Activated CD4-positive, alpha-beta T cell treated with anti-CD3 and anti-CD28 coated beads for 36 hours (primary cell): ENCODE data around the gene RAB3D. TPM values are rescaled to one million over a fixed set of nuclear protein-coding genes. Genes with fewer than 3 reads are reported as not detected.
A peak's percentile ranks its signal among the peaks of the same experiment; 100 is the strongest.
"Not testable (repeated sequence)": the region's sequence is repeated elsewhere in the genome, so short reads cannot be mapped to it uniquely, and the experiment has no call there.

Experiments used
- ATAC-seq: fragments of 200-7000 bp; cut with Tn5 transposase; one replicate; pipeline ENCODE4 v1.10.0; 2021; ENCODE audit warnings: mild to moderate bottlenecking, moderate library complexity
- CTCF ChIA-PET: fragments of 350-600 bp; sonication (Branson Sonifier 250); formaldehyde crosslinking; loops from one replicate; lab custom pipeline; 2021; ENCODE audit warnings: antibody characterized with exemption; lab: Charles Lee
- POLR2A ChIA-PET: fragments of 350-600 bp; sonication (Branson Sonifier 250); formaldehyde crosslinking; loops from one replicate; lab custom pipeline; 2021; ENCODE audit warnings: antibody characterized with exemption, inconsistent platforms; lab: Charles Lee
- DNase-seq: peaks from one replicate; pipeline ENCODE4 v3.0.0-alpha.2; 2020
- H3K27ac Mint-ChIP-seq: one replicate; pipeline ENCODE4 v1.8.0; 2021; ENCODE audit warnings: mixed read lengths
- H3K27me3 Mint-ChIP-seq: one replicate; pipeline ENCODE4 v1.8.0; 2021; ENCODE audit warnings: mixed read lengths
- H3K36me3 Mint-ChIP-seq: one replicate; pipeline ENCODE4 v1.8.0; 2021; ENCODE audit warnings: low read depth, mixed read lengths
- H3K4me1 Mint-ChIP-seq: one replicate; pipeline ENCODE4 v1.8.0; 2021; ENCODE audit warnings: mixed read lengths
- H3K4me3 Mint-ChIP-seq: one replicate; pipeline ENCODE4 v1.8.0; 2021; ENCODE audit warnings: mild to moderate bottlenecking, moderate library complexity, mixed read lengths
- H3K9me3 Mint-ChIP-seq: one replicate; pipeline ENCODE4 v1.8.0; 2021; ENCODE audit warnings: low read depth, mixed read lengths
- intact Hi-C, 2 experiments: fragments of 100-400 bp; cut with DNase I in 1 of 2; cut with micrococcal nuclease in 1 of 2; formaldehyde crosslinking; loops; one replicate each; pipeline versions ENCODE4 v1.14.2 to v1.15.1; 2022 to 2024; cut with DNase I, micrococcal nuclease
- total RNA-seq, 2 experiments: library from RNA; stranded (reverse); gene quantifications; one replicate each; pipeline ENCODE4 v1.2.3, GENCODE V29; 2021

RAB3D gene
- total RNA-seq, 2 experiments from 2014 or later, result 7.5 to 8.9 TPM

DNA sequence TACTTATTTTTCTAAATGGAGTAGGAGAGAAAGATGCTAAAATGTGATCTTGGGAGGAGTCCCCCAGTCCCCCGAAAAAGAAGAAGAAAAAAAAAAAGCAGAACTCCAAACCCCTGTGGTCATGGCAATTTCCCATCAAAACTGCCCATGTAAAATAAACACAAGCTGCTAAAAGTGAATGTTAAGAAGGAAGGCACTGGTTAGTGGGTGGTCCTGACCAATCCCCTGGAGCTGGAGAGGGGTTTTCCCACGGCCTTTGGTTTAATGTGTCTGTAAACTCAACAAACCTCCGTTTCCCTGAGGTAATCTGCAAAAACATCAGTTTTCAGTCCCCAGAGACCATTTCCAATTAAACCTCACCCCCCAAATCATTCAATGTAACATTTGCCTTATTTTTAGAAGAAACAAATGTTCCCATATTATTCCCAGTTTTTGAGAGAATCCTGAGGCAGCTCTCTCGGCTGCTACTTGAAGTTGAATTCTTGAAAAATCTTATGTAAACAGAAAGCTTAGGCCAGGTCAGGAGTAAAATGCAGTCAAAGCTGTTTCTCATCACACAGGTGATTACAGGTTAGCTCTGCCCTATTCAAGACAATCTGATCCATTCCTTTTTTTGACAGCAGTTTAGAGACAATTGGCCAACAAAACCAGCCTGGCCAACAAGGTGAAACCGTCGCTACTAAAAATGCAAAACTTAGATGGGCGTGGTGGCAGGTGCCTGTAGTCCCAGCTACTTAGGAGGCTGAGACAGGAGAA, 17.0 kb downstream of the RAB3D start:
- CTCF ChIA-PET, result interaction anchor here (0.6 to 1.0 kb wide), 4 partner anchors 58 to 203 kb away, joined by 3 to 4 read pairs (median 4); no protein-coding TSS in a partner anchor
- POLR2A ChIA-PET, result no interaction called here
- no peak for DNase-seq
- Mint-ChIP-seq H3K9me3 (no peaks in the 10 kb centered on the region), H3K27me3 (peaks cover 12% of the 10 kb centered on the region), H3K36me3 (no peaks in the 10 kb centered on the region), H3K4me1 (peaks cover 15% of the 10 kb centered on the region), H3K4me3 (no peak overlapping the region), H3K27ac (no peak overlapping the region)
- intact Hi-C loops, result no loop called here
- ATAC-seq, result no peak

DNA sequence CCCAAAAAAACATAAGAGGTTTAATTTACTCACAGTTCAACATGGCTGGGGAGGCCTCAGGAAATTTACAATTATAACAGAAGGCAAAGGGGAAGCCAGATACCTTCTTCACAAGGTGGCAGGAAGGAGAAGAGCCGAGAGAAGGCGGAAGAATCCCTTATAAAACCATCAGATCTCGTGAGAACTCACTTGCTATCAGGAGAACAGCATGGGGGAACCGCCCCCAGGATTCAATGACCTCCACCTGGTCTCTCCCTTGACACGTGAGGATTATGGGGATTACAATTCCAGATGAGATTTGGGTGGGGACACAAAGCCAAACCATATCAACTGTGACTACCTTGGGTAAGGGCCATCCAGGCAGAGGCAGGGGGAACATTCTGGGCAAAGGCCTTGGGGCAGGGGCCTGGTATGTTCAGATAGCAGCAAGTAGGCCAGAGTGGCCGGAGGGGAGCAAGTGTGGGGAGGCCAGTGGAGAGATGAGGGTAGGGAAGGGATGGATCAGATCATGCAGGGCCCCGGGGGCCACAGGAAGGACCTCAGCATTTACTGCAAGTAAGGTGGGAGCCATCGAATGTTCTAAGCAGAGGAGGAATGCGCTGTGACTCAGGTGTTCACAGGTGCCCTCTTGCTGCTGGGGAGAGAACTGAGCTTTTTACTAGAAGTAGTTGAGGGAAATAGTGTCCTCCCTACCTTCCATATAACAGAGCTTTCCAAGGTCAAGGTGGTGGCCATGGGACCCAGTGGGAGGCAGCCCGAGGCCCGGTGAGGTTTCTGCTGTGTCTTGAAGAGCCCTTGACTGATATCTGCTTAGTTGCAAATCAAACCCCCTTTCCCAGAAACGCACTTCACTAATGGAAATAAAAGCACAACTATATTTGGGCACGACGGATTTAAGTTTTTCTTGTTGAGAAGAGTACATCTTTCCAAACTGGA, 18.0 kb downstream of the RAB3D start:
- no peak overlapping the region for H3K27ac Mint-ChIP-seq
- CTCF ChIA-PET, result interaction anchor here (0.6 to 0.8 kb wide), 3 partner anchors 107 to 229 kb away, joined by 3 read pairs; partner anchors contain the start of gene PRKCSH
- intact Hi-C loops, result no loop called here

DNA sequence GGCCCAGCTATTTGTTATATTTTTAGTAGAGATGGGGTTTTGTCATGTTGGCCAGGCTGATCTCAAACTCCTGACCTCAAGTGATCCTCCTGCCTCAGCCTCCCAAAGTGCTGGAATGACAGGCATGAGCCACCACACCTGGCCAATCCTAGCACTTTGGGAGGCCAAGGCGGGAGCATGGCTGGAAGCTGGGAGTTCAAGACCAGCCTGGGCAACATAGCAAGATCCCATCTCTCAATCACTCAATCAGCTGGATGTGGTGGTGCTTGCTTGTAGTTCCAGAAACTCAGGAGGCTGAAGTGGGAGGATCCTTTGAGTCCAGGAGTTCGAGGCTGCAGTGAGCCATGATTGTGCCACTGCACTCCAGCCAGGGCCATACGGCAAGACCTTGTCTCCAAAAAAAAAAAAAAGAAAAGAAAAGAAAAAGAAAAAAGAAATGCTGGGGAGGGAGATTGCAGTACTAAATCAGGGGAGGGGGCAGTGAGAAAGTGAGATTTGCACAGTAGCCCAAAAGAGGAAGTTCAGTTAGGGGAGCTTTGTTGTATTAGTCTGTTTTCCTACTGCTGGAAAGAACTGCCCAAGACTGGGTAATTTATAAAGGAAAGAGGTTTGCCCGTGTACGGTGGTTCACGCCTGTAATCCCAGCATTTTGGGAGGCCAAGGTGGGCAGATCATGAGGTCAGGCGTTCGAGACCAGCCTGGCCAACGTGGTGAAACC, 19.0 kb downstream of the RAB3D start:
- ATAC-seq, intact Hi-C loops, DNase-seq, H3K9me3 Mint-ChIP-seq, H3K27ac Mint-ChIP-seq, H3K36me3 Mint-ChIP-seq, H3K4me3 Mint-ChIP-seq, POLR2A ChIA-PET: not testable (repeated sequence)
- Mint-ChIP-seq H3K4me1 (peaks cover 15% of the 10 kb centered on the region), H3K27me3 (peaks cover 12% of the 10 kb centered on the region)
- CTCF ChIA-PET, result interaction anchor here (0.7 to 0.9 kb wide), 2 partner anchors 63 to 107 kb away, joined by 3 to 4 read pairs; no protein-coding TSS in a partner anchor

More for the DNA sequence above, 18.0 kb downstream of the RAB3D start:
- DNase-seq (peak; percentile 13), ATAC-seq (no peak)
- Mint-ChIP-seq H3K36me3 (no peaks in the 10 kb centered on the region), H3K4me3 (no peak overlapping the region), H3K4me1 (peaks cover 15% of the 10 kb centered on the region), H3K27me3 (peaks cover 12% of the 10 kb centered on the region), H3K9me3 (no peaks in the 10 kb centered on the region)
- POLR2A ChIA-PET, result no interaction called here

DNA sequence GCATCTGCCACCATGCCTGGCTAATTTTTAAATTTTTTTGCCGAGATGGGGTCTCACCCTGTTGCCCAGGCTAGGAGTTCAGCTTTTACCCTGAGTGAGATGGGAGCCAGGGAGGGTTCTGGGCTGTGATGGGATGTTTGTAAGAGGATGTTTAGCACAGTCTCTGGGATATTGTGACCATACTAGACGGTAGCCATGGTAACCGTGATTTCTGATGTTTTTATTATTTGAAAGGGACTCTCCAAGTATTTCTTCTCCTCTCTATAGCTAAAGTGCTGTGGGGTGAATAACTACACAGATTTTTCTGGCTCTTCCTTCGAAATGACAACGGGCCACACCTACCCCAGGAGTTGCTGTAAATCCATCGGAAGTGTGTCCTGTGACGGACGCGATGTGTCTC, 33.1 kb downstream of the RAB3D start:
- no peaks in the 10 kb centered on the region for H3K9me3 Mint-ChIP-seq
- H3K36me3 Mint-ChIP-seq, result no peaks in the 10 kb centered on the region
- DNase-seq (no peak), ATAC-seq (no peak)
- no peak overlapping the region for H3K27ac Mint-ChIP-seq
- no peaks in the 10 kb centered on the region for H3K4me1 Mint-ChIP-seq
- intact Hi-C loops, result no loop called here
- H3K4me3 Mint-ChIP-seq, result no peak overlapping the region
- POLR2A ChIA-PET, result no interaction called here
- CTCF ChIA-PET, result interaction anchor here (1.5 kb wide), 1 partner anchor 12 kb away, joined by 3 read pairs; no protein-coding TSS in a partner anchor
- no peaks in the 10 kb centered on the region for H3K27me3 Mint-ChIP-seq

DNA sequence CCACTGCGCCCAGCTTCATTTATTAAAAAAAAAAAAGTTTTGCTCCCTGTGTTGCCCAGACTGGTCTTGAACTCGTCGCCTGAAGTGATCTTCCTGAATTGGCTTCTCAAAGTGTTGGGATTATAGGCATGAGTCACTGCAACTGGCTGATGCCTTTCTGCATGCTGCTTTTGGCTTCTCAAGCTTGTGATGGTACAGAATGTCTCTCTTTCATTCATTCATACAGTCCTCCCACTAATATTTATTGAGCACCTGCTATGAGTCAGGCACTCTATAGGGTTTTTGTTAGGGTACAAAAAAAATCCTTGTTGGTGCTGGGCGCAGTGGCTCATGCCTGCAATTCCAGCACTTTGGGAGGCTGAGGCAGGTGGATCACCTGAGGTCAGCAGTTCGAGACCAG, 34.5 kb downstream of the RAB3D start:
- Mint-ChIP-seq H3K4me3 (no peak overlapping the region), H3K36me3 (no peaks in the 10 kb centered on the region), H3K4me1 (no peaks in the 10 kb centered on the region), H3K27ac (no peak overlapping the region), H3K27me3 (no peaks in the 10 kb centered on the region), H3K9me3 (no peaks in the 10 kb centered on the region)
- DNase-seq (no peak), ATAC-seq (no peak)
- CTCF ChIA-PET, result interaction anchor here (0.7 kb wide), 1 partner anchor 87 kb away, joined by 3 read pairs; no protein-coding TSS in a partner anchor
- intact Hi-C loops, result no loop called here
- POLR2A ChIA-PET, result no interaction called here

DNA sequence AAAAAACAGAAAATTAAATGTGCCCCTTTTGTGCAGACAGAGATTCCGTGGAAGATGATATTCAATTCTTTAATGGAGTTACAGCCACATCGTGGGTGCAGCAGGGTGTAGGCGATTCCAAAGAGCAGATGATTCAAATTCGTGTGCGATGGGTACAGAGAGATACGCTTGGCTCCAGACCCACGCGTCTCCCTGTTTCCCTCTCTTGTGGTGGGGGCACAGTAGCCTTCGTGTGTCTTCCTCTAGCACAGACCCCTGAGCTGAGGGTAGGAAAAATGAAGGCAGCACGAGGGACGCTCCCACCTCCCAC, 38.7 kb downstream of the RAB3D start:
- no peak overlapping the region for H3K4me3 Mint-ChIP-seq
- H3K9me3 Mint-ChIP-seq, result no peaks in the 10 kb centered on the region
- H3K4me1 Mint-ChIP-seq, result no peaks in the 10 kb centered on the region
- no peak overlapping the region for H3K27ac Mint-ChIP-seq
- ChIA-PET CTCF (no interaction called here), POLR2A (no interaction called here)
- no peak for ATAC-seq
- H3K27me3 Mint-ChIP-seq, result peaks cover 4% of the 10 kb centered on the region
- intact Hi-C loops, result no loop called here
- DNase-seq, result no peak
- no peaks in the 10 kb centered on the region for H3K36me3 Mint-ChIP-seq

DNA sequence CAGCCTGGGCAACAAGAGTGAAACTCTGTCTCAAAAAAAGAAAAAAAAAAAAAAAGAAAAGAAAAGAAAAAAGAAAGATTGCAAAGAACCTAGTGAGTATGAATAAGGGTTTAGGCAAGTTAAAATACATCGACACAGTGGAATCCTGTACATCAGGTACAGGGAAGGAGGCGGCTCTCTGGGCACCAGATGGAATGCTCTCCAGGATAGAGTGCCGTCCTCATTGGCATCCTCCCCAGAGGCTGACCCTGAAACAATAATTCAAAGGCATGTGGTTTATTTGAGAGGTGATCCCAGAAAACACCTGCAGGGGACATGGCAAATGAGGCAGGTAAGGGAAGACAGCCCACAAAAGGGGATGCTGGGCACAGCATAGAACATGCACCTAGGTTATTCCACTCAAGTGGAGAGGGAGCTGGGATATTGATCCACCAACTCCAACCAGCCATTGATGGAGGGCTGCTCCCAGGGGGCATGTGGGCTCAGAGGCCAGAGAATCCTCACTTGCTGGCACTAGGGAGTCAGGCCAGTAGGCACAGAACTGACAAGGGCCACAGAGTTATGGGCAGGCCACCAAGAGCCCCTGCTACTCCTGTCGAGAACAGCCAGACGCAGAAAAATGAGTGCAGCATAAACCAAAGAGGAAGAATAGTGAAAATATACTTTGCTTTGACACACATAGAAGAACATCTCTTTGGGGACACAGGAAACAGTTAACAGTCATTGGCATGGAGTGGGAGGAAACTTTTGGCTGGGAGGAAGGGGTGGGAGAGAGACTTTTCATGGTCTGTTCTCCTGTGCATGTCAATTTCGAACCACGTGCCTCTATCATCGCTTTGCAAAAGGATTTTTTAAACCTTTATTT, 39.3 kb downstream of the RAB3D start:
- Mint-ChIP-seq H3K27me3 (peaks cover 4% of the 10 kb centered on the region), H3K36me3 (no peaks in the 10 kb centered on the region), H3K27ac (no peak overlapping the region), H3K4me1 (no peaks in the 10 kb centered on the region), H3K4me3 (no peak overlapping the region), H3K9me3 (no peaks in the 10 kb centered on the region)
- no peak for DNase-seq
- no peak for ATAC-seq
- ChIA-PET POLR2A (no interaction called here), CTCF (interaction anchor here (0.9 to 1.4 kb wide), 2 partner anchors 57 to 182 kb away, joined by 3 read pairs; no protein-coding TSS in a partner anchor)
- intact Hi-C loops, result no loop called here

DNA sequence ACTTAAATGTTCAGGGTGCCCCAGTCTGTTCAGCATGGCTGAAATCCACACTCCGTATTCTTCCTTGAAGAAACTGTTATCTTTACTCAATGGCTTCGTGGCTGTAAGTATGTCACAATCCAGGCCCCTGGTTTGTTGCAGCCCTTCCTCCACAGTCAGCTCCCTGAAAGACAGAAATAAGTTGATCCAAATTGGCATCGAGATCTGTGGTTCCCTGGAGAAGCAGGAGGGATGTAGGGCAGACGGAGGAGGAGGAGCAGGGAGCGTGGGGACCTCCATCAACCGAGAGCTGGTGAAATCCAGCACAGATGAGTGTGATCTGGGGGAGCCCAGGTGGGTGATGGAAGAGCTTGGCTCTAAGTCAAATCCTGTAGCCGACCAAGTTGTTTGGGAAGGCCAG, 43.2 kb downstream of the RAB3D start:
- Mint-ChIP-seq H3K4me1 (peaks cover 2% of the 10 kb centered on the region), H3K27ac (no peak overlapping the region), H3K27me3 (peaks cover 17% of the 10 kb centered on the region), H3K9me3 (no peaks in the 10 kb centered on the region), H3K36me3 (no peaks in the 10 kb centered on the region), H3K4me3 (no peak overlapping the region)
- ChIA-PET POLR2A (no interaction called here), CTCF (interaction anchor here (0.7 to 0.9 kb wide), 3 partner anchors 12 to 100 kb away, joined by 3 read pairs; no protein-coding TSS in a partner anchor)
- no peak for ATAC-seq
- no peak for DNase-seq
- intact Hi-C loops, result no loop called here

DNA sequence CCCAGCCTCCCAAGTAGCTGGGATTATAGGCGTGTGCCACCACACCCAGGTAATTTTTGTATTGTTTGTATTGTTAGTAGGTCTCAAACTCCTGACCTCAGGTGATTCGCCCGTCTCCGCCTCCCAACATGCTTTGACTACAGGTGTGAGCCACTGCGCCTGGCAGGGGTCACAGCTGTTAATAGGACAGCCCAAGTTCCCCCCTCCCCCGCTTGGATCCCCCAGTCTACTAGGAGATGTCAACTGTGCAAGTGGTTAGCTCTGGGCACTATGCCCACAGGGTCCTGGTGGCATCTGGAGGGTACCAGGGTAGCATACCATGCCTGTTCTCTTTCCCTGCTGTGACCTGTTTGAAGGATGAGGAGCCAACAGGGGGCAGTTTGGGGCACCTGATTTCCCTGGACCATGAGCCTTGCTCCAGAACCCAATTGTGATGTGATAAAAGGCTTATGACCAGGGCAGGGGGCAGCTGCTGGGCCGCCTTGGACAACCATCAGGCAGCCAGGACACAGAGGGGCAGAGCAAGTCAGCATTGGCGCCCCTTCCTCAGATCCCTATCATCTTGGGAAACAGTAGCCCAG, 43.7 kb downstream of the RAB3D start, which contains the start of gene TSPAN16:
Gene TSPAN16, plus strand, starts transcription at position 496 of the 581 bp plus-strand sequence. CDS start 138 bp downstream, outside the sequence.
- Mint-ChIP-seq H3K4me1 (peaks cover 2% of the 10 kb centered on the region), H3K27ac (no peak within 1 kb of the TSS), H3K27me3 (peaks cover 20% of the 10 kb centered on the region), H3K4me3 (no peak within 1 kb of the TSS), H3K9me3 (no peaks in the 10 kb centered on the region), H3K36me3 (no peaks in the 10 kb centered on the region)
- ChIA-PET CTCF (interaction anchor here (0.6 to 0.7 kb wide), 4 partner anchors 13 to 122 kb away, joined by 3 to 4 read pairs (median 3); no protein-coding TSS in a partner anchor), POLR2A (no interaction called here)
- ATAC-seq, result no peak
- DNase-seq, result no peak
- intact Hi-C loops, result no loop called here

DNA sequence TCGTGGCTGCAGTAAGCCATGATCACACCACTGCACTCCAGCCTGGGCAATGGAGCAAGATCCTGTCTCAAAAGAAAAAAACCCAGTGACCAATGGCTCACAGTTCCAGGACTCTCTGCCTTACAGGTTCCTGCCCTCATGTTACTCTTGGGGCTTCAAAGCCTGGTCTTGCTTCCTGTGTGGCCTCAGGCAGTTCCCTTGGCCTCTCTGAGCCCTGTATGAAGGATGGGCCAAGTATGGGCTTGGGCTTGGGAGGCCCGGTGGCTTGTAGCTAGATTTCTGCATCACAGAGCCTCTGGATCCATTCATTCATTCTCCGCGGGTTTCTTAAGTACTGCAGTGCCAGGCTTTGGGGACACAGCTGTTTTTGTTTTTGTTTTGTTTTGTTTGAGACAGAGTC, 44.3 kb downstream of the RAB3D start:
- H3K9me3 Mint-ChIP-seq, result no peaks in the 10 kb centered on the region
- CTCF ChIA-PET, result interaction anchor here (0.6 kb wide), 2 partner anchors 63 to 123 kb away, joined by 3 to 4 read pairs; no protein-coding TSS in a partner anchor
- no peak overlapping the region for H3K4me3 Mint-ChIP-seq
- H3K27ac Mint-ChIP-seq, result no peak overlapping the region
- peaks cover 22% of the 10 kb centered on the region for H3K27me3 Mint-ChIP-seq
- intact Hi-C loops, result no loop called here
- POLR2A ChIA-PET, result no interaction called here
- no peak for DNase-seq
- no peaks in the 10 kb centered on the region for H3K36me3 Mint-ChIP-seq
- ATAC-seq, result no peak
- H3K4me1 Mint-ChIP-seq, result peaks cover 2% of the 10 kb centered on the region
